SK-N-SH treated with all-trans-retinoic acid at 6 μM for 48 hours (cell line): Measurements from ENCODE around the gene MKI67.

Experiments
- ATAC-seq: fragments of 200-7000 bp; cut with Tn5 transposase; 3 replicates; pipeline ENCODE4 v1.9.1; 2020; ENCODE audit warnings: mild to moderate bottlenecking, moderate library complexity
- BACH2 ChIP-seq: fragments of 250-450 bp; sonication (Bioruptor Pico); IDR thresholded peaks from 2 replicates; pipeline ENCODE4 v1.9.0; 2021; ENCODE audit warnings: mild to moderate bottlenecking, borderline replicate concordance
- CREB5 ChIP-seq: fragments of 250-450 bp; sonication (Bioruptor Pico); IDR thresholded peaks from 2 replicates; pipeline ENCODE4 v1.5.1; 2020; ENCODE audit warnings: low read depth, mild to moderate bottlenecking, moderate library complexity
- CSRNP3 ChIP-seq: fragments of 250-450 bp; sonication (Bioruptor Pico); IDR thresholded peaks from 2 replicates; pipeline ENCODE4 v1.5.1; 2021; ENCODE audit warnings: mild to moderate bottlenecking, moderate library complexity
- GLIS3 ChIP-seq: fragments of 250-450 bp; sonication (Bioruptor Pico); IDR thresholded peaks from 2 replicates; pipeline ENCODE4 v1.5.0; 2020; ENCODE audit warnings: mild to moderate bottlenecking, moderate library complexity
- ISL1 ChIP-seq: fragments of 250-450 bp; sonication (Bioruptor Pico); IDR thresholded peaks from 2 replicates; pipeline ENCODE4 v2.1.2; 2022; ENCODE audit warnings: mild to moderate bottlenecking, moderate library complexity
- OSR1 ChIP-seq: fragments of 250-450 bp; sonication (Bioruptor Pico); IDR thresholded peaks from 2 replicates; pipeline ENCODE4 v1.8.0; 2022; ENCODE audit warnings: moderate library complexity, mild to moderate bottlenecking, inconsistent platforms
- PATZ1 ChIP-seq: fragments of 250-450 bp; sonication (Bioruptor Pico); IDR thresholded peaks from 2 replicates; pipeline ENCODE4 v1.8.0; 2020; ENCODE audit warnings: mild to moderate bottlenecking, moderate library complexity, borderline replicate concordance
- POU6F1 ChIP-seq: fragments of 250-450 bp; sonication (Bioruptor Pico); IDR thresholded peaks from 2 replicates; pipeline ENCODE4 v1.8.0; 2021; ENCODE audit warnings: low read depth, mild to moderate bottlenecking, moderate library complexity, borderline replicate concordance
- PPARA ChIP-seq: fragments of 250-450 bp; sonication (Bioruptor Pico); IDR thresholded peaks from 2 replicates; pipeline ENCODE4 v1.5.0; 2020; ENCODE audit warnings: mild to moderate bottlenecking, borderline replicate concordance
- RARB ChIP-seq: fragments of 250-450 bp; sonication (Bioruptor Pico); IDR thresholded peaks from 2 replicates; pipeline ENCODE4 v1.8.0; 2021; ENCODE audit warnings: mild to moderate bottlenecking, moderate library complexity
- SNAI2 ChIP-seq: fragments of 250-450 bp; sonication (Bioruptor Pico); IDR thresholded peaks from 2 replicates; pipeline ENCODE4 v1.5.0; 2020; ENCODE audit warnings: mild to moderate bottlenecking, moderate library complexity
- TCF4 ChIP-seq: fragments of 250-450 bp; sonication (Bioruptor Pico); IDR thresholded peaks from 2 replicates; pipeline ENCODE4 v1.8.0; 2021; ENCODE audit warnings: mild to moderate bottlenecking, moderate library complexity, borderline replicate concordance
- TOX ChIP-seq: fragments of 250-450 bp; sonication (Bioruptor Pico); IDR thresholded peaks from 2 replicates; pipeline ENCODE4 v1.8.0; 2021; ENCODE audit warnings: mild to moderate bottlenecking, moderate library complexity, borderline replicate concordance
- ZC3H10 ChIP-seq: fragments of 250-450 bp; sonication (Bioruptor Pico); IDR thresholded peaks from 2 replicates; pipeline ENCODE4 v1.5.1; 2021; ENCODE audit warnings: mild to moderate bottlenecking, moderate library complexity
- ZFP30 ChIP-seq: fragments of 450-650 bp; formaldehyde crosslinking; IDR thresholded peaks from 2 replicates; pipeline ENCODE4 v1.5.0; 2022; ENCODE audit warnings: mild to moderate bottlenecking, moderate library complexity
- ZNF565 ChIP-seq: fragments of 450-650 bp; formaldehyde crosslinking; conservative IDR thresholded peaks from 2 replicates; pipeline ENCODE4 v1.5.0; 2020; ENCODE audit warnings: low read depth, mild to moderate bottlenecking, moderate library complexity
- ZNF8 ChIP-seq: fragments of 450-650 bp; formaldehyde crosslinking; IDR thresholded peaks from 2 replicates; pipeline ENCODE4 v1.5.0; 2020; ENCODE audit warnings: mild to moderate bottlenecking, moderate library complexity
- TF ChIP-seq, protein P1 (sequence below): fragments of 250-450 bp; sonication (Bioruptor Pico); IDR thresholded peaks from 2 replicates; pipeline ENCODE4 v1.5.0; 2020; ENCODE audit warnings: mild to moderate bottlenecking, moderate library complexity

MKI67 gene

GRCh38 chr10:128061306-128062300 lies 64.6 kb downstream of the MKI67 start:
- ATAC-seq: no peak
- TF ChIP-seq CREB5 (CRISPR knock-in tag): no peak
- TF ChIP-seq RARB: no peak
- no peak for TF ChIP-seq TCF4
- no peak for TF ChIP-seq ZFP30 (CRISPR knock-in tag)
- no peak for TF ChIP-seq TOX (CRISPR knock-in tag)
- TF ChIP-seq, protein P1, sequence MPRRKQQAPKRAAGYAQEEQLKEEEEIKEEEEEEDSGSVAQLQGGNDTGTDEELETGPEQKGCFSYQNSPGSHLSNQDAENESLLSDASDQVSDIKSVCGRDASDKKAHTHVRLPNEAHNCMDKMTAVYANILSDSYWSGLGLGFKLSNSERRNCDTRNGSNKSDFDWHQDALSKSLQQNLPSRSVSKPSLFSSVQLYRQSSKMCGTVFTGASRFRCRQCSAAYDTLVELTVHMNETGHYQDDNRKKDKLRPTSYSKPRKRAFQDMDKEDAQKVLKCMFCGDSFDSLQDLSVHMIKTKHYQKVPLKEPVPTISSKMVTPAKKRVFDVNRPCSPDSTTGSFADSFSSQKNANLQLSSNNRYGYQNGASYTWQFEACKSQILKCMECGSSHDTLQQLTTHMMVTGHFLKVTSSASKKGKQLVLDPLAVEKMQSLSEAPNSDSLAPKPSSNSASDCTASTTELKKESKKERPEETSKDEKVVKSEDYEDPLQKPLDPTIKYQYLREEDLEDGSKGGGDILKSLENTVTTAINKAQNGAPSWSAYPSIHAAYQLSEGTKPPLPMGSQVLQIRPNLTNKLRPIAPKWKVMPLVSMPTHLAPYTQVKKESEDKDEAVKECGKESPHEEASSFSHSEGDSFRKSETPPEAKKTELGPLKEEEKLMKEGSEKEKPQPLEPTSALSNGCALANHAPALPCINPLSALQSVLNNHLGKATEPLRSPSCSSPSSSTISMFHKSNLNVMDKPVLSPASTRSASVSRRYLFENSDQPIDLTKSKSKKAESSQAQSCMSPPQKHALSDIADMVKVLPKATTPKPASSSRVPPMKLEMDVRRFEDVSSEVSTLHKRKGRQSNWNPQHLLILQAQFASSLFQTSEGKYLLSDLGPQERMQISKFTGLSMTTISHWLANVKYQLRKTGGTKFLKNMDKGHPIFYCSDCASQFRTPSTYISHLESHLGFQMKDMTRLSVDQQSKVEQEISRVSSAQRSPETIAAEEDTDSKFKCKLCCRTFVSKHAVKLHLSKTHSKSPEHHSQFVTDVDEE (CRISPR knock-in tag): no peak
- no peak for TF ChIP-seq ZNF565 (CRISPR knock-in tag)
- no peak for TF ChIP-seq SNAI2
- TF ChIP-seq ZNF8 (CRISPR knock-in tag): no peak
- no peak for TF ChIP-seq CSRNP3 (CRISPR knock-in tag)
- no peak for TF ChIP-seq PATZ1
- TF ChIP-seq ISL1: no peak
- no peak for TF ChIP-seq GLIS3 (CRISPR knock-in tag)
- TF ChIP-seq BACH2: no peak
- TF ChIP-seq ZC3H10 (CRISPR knock-in tag): no peak
- TF ChIP-seq POU6F1: no peak
- TF ChIP-seq OSR1: no peak
- no peak for TF ChIP-seq PPARA (CRISPR knock-in tag)

GRCh38 chr10:128060341-128061250 lies 65.6 kb downstream of the MKI67 start:
- ATAC-seq: no peak

More at GRCh38 chr10:128060341-128061250, 65.6 kb downstream of the MKI67 start:
- no peak for TF ChIP-seq ISL1
- TF ChIP-seq POU6F1: no peak
- no peak for TF ChIP-seq TOX (CRISPR knock-in tag)
- TF ChIP-seq ZNF565 (CRISPR knock-in tag): no peak
